ENCODE measurements around the gene RBPJL. TPM values are rescaled to one million over a fixed set of nuclear protein-coding genes. Genes with fewer than 3 reads are reported as not detected.
"Not testable (repeated sequence)": the region's sequence is repeated elsewhere in the genome, so short reads cannot be mapped to it uniquely, and the experiment has no call there.

RBPJL gene
- total RNA-seq, 4 donors from 2014 or later, result not detected

GRCh38 chr20:45347936-45348778 lies 41.5 kb downstream of the RBPJL start, which contains the start of gene SDC4:
Gene SDC4, minus strand, starts transcription at chr20:45348424. Its CDS starts 40 bp downstream, at chr20:45348384.
- Histone ChIP-seq H3K4me1 (peaks cover 42 to 48% of the 10 kb centered on the region in 2 donors), H3K4me3 (replicated peaks in 1 of 3) (peak within 1 kb of the TSS; percentile 52 to 68 (median 58)), H3K9me3 (no peaks in the 10 kb centered on the region), H3K27me3 (no peaks in the 10 kb centered on the region), H3K36me3 (no peaks in the 10 kb centered on the region), H3K27ac (peak within 1 kb of the TSS; percentile 93 to 98 (median 97))
- TF ChIP-seq POLR2A (IDR thresholded peaks at IDR 0.05) (peak; percentile 89 to 94), CTCF (IDR thresholded peaks at IDR 0.05) (no peak)
- 4 to 25% methylated on average over 6 to 27 of the region's 77 CpGs for WGBS, 2 donors
- intact Hi-C loops (cut with DNase I), result no loop called here
- peak; percentile 69 to 71 for DNase-seq

- WGBS, 2 donors, result 35 to 62% methylated on average over 1 of the region's 1 CpG
- no peak for TF ChIP-seq CTCF (IDR thresholded peaks at IDR 0.05)
- no peak for TF ChIP-seq POLR2A (IDR thresholded peaks at IDR 0.05)
- Histone ChIP-seq H3K36me3 (no peaks in the 10 kb centered on the region), H3K4me3 (replicated peaks in 1 of 3) (no peak overlapping the region), H3K27me3 (no peaks in the 10 kb centered on the region), H3K4me1 (peaks cover 21 to 32% of the 10 kb centered on the region in 2 donors), H3K9me3 (no peaks in the 10 kb centered on the region), H3K27ac (no peak overlapping the region)
- intact Hi-C loops (cut with DNase I), result no loop called here
- DNase-seq, result no peak
These were observed 43.6 kb downstream of the RBPJL start for GRCh38 chr20:45350217-45350616.

- DNase-seq; H3K27me3 ChIP-seq; H3K36me3 ChIP-seq; H3K4me3 ChIP-seq (replicated peaks in 1 of 3); intact Hi-C loops (cut with DNase I); H3K9me3 ChIP-seq; H3K27ac ChIP-seq: not testable (repeated sequence)
- 94% methylated on average over 10 of the region's 10 CpGs for WGBS, 2 donors
- peaks cover 15 to 26% of the 10 kb centered on the region in 2 donors for H3K4me1 ChIP-seq
These were observed 44.2 kb downstream of the RBPJL start for GRCh38 chr20:45350795-45351194.

- H3K4me1 ChIP-seq, result peaks cover 3 to 17% of the 10 kb centered on the region in 2 donors
- DNase-seq, result no peak
- no peaks in the 10 kb centered on the region for H3K36me3 ChIP-seq
- 89 to 94% methylated on average over 3 of the region's 3 CpGs for WGBS, 2 donors
- TF ChIP-seq CTCF (IDR thresholded peaks at IDR 0.05), result no peak
- TF ChIP-seq POLR2A (IDR thresholded peaks at IDR 0.05), result no peak
- no peak overlapping the region for H3K27ac ChIP-seq
- no peaks in the 10 kb centered on the region for H3K27me3 ChIP-seq
- H3K9me3 ChIP-seq, result no peaks in the 10 kb centered on the region
- intact Hi-C loops (cut with DNase I), result no loop called here
- no peak overlapping the region for H3K4me3 ChIP-seq (replicated peaks in 1 of 3)
These were observed 46.1 kb downstream of the RBPJL start for GRCh38 chr20:45352729-45353128.

GRCh38 chr20:45353746-45354145 lies 47.1 kb downstream of the RBPJL start:
- intact Hi-C loops (cut with DNase I), result no loop called here
- Histone ChIP-seq H3K4me1 (peaks cover 12 to 23% of the 10 kb centered on the region in 2 donors), H3K4me3 (replicated peaks in 1 of 3) (no peak overlapping the region), H3K9me3 (no peaks in the 10 kb centered on the region), H3K27ac (no peak overlapping the region), H3K36me3 (no peaks in the 10 kb centered on the region), H3K27me3 (no peaks in the 10 kb centered on the region)
- TF ChIP-seq CTCF (IDR thresholded peaks at IDR 0.05) (no peak), POLR2A (IDR thresholded peaks at IDR 0.05) (no peak)
- DNase-seq, result no peak
- WGBS, 2 donors, result 68 to 89% methylated on average over 1 of the region's 1 CpG

Data from thyroid gland (tissue), 4 donors.